GM12878 (cell line): Measurements from ENCODE around the gene ALDH1A3. TPM values are rescaled to one million over a fixed set of nuclear protein-coding genes. Genes with fewer than 3 reads are reported as not detected.

Experiments
- ATF7 ChIP-seq: fragments of 450-650 bp; IDR thresholded peaks from 2 replicates; pipeline ENCODE4 v1.6.1; 2016; ENCODE audit warnings: low read depth, mild to moderate bottlenecking
- EGR1 ChIP-seq, 2 experiments: IDR thresholded peaks; 1 replicate in 1 of 2; 2 replicates in 1 of 2; pipeline ENCODE4 v1.6.1; 2011 to 2012; ENCODE audit warnings: low read depth in 2 of 2, low read length in 2 of 2, borderline replicate concordance in 1 of 2, mild to moderate bottlenecking in 1 of 2, moderate library complexity in 1 of 2
- IKZF1 ChIP-seq: fragments of 450-650 bp; conservative IDR thresholded peaks from 2 replicates; pipeline ENCODE4 v1.6.1; 2017; ENCODE audit warnings: antibody characterized with exemption, mild to moderate bottlenecking
- JUND ChIP-seq: IDR thresholded peaks from 2 replicates; pipeline ENCODE4 v1.6.1; 2012; ENCODE audit warnings: low read depth, mild to moderate bottlenecking, low read length, improper control_type of control experiment, moderate library complexity
- NFIC ChIP-seq: IDR thresholded peaks from 2 replicates; pipeline ENCODE4 v1.6.1; 2012; ENCODE audit warnings: low read depth, mild to moderate bottlenecking, inconsistent platforms, low read length, moderate library complexity
- POLR2AphosphoS2 ChIP-seq: IDR thresholded peaks from 2 replicates; pipeline ENCODE4 v1.6.1; 2011; ENCODE audit warnings: low read depth, mild to moderate bottlenecking, low read length, improper control_type of control experiment, moderate library complexity
- RBBP5 ChIP-seq: fragments of 200-600 bp; sonication (generic); conservative IDR thresholded peaks from 2 replicates; pipeline ENCODE4 v1.6.1; 2016
- RCOR1 ChIP-seq: conservative IDR thresholded peaks from 2 replicates; pipeline ENCODE4 v1.6.1; 2012; ENCODE audit warnings: low read depth, low read length, improper control_type of control experiment
- polyA plus RNA-seq, 11 experiments: library from polyadenylated mRNA; depleted of rRNA in 4 of 11; unstranded in 6 of 11; stranded (reverse) in 5 of 11; fragments of >200 nt; fragmentation: Nextera tagmentation in 4 of 11; fragmentation: Illumina TruSeq in 1 of 11; extraction: Ambion mirVana in 4 of 11; extraction: Trizol in 1 of 11; gene quantifications; 1 replicate in 1 of 11; 2 replicates in 10 of 11; pipeline versions ENCODE4 v1.2.1 to v1.2.3, GENCODE V29; 2011 to 2016; ENCODE audit warnings: inconsistent platforms in 2 of 11, missing spikeins in 2 of 11, low read depth in 1 of 11
- total RNA-seq, 4 experiments: library from RNA; depleted of rRNA in 3 of 4; stranded (reverse); fragments of >200 nt in 3 of 4; fragmentation: Illumina TruSeq in 1 of 4; extraction: Trizol in 1 of 4; gene quantifications; 2 replicates each; pipeline versions ENCODE4 v1.2.1 to v1.2.3, GENCODE V29; 2013 to 2021
- TF ChIP-seq, protein P1 (sequence below): fragments of 450-650 bp; formaldehyde crosslinking; IDR thresholded peaks from 2 replicates; pipeline ENCODE4 v1.4.0; 2020; ENCODE audit warnings: mild to moderate bottlenecking, moderate library complexity
- TF ChIP-seq, protein P2 (sequence below): fragments of 450-650 bp; IDR thresholded peaks from 2 replicates; pipeline ENCODE4 v1.6.1; 2016; ENCODE audit warnings: mild to moderate bottlenecking, moderate library complexity, borderline replicate concordance

The ALDH1A3 gene
- total and polyA plus RNA-seq, 10 of the 15 experiments (the other 5 are each of a cell fraction or from before 2014, with no cell fraction given), result 0.06 to 0.69 (median 0.18) TPM

- TF ChIP-seq, protein P1, sequence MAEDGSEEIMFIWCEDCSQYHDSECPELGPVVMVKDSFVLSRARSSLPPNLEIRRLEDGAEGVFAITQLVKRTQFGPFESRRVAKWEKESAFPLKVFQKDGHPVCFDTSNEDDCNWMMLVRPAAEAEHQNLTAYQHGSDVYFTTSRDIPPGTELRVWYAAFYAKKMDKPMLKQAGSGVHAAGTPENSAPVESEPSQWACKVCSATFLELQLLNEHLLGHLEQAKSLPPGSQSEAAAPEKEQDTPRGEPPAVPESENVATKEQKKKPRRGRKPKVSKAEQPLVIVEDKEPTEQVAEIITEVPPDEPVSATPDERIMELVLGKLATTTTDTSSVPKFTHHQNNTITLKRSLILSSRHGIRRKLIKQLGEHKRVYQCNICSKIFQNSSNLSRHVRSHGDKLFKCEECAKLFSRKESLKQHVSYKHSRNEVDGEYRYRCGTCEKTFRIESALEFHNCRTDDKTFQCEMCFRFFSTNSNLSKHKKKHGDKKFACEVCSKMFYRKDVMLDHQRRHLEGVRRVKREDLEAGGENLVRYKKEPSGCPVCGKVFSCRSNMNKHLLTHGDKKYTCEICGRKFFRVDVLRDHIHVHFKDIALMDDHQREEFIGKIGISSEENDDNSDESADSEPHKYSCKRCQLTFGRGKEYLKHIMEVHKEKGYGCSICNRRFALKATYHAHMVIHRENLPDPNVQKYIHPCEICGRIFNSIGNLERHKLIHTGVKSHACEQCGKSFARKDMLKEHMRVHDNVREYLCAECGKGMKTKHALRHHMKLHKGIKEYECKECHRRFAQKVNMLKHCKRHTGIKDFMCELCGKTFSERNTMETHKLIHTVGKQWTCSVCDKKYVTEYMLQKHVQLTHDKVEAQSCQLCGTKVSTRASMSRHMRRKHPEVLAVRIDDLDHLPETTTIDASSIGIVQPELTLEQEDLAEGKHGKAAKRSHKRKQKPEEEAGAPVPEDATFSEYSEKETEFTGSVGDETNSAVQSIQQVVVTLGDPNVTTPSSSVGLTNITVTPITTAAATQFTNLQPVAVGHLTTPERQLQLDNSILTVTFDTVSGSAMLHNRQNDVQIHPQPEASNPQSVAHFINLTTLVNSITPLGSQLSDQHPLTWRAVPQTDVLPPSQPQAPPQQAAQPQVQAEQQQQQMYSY (CRISPR knock-in tag), result no peak
- TF ChIP-seq ATF7, result no peak
- TF ChIP-seq, protein P2, sequence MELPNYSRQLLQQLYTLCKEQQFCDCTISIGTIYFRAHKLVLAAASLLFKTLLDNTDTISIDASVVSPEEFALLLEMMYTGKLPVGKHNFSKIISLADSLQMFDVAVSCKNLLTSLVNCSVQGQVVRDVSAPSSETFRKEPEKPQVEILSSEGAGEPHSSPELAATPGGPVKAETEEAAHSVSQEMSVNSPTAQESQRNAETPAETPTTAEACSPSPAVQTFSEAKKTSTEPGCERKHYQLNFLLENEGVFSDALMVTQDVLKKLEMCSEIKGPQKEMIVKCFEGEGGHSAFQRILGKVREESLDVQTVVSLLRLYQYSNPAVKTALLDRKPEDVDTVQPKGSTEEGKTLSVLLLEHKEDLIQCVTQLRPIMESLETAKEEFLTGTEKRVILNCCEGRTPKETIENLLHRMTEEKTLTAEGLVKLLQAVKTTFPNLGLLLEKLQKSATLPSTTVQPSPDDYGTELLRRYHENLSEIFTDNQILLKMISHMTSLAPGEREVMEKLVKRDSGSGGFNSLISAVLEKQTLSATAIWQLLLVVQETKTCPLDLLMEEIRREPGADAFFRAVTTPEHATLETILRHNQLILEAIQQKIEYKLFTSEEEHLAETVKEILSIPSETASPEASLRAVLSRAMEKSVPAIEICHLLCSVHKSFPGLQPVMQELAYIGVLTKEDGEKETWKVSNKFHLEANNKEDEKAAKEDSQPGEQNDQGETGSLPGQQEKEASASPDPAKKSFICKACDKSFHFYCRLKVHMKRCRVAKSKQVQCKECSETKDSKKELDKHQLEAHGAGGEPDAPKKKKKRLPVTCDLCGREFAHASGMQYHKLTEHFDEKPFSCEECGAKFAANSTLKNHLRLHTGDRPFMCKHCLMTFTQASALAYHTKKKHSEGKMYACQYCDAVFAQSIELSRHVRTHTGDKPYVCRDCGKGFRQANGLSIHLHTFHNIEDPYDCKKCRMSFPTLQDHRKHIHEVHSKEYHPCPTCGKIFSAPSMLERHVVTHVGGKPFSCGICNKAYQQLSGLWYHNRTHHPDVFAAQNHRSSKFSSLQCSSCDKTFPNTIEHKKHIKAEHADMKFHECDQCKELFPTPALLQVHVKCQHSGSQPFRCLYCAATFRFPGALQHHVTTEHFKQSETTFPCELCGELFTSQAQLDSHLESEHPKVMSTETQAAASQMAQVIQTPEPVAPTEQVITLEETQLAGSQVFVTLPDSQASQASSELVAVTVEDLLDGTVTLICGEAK, result no peak
- TF ChIP-seq NFIC, result peak; percentile 73; the same call in 1 of the 2 replicates
- TF ChIP-seq EGR1 (IDR thresholded peaks at IDR 0.05; ENCODE audit: borderline replicate concordance in 1 of 2, low read depth in 2 of 2, low read length in 2 of 2), result no peak
- TF ChIP-seq POLR2AphosphoS2, result no peak
- TF ChIP-seq IKZF1, result no peak
- no peak for TF ChIP-seq JUND
- TF ChIP-seq RBBP5, result no peak
- no peak for TF ChIP-seq RCOR1
Measured at GRCh38 chr15:100931143-100931890, 51.7 kb downstream of the ALDH1A3 start (continued).
